ENCODE measurements around the gene CLK1.

GRCh38 chr2:200810998-200811332 lies 53.5 kb downstream of the CLK1 start:
- TF ChIP-seq EP300 (IDR thresholded peaks at IDR 0.05; ENCODE audit: borderline replicate concordance in 1 of 2, low read depth in 2 of 2, low read length in 2 of 2) (no peak), POLR2AphosphoS5 (IDR thresholded peaks at IDR 0.05; ENCODE audit: low read depth, low read length) (no peak), CEBPB (IDR thresholded peaks at IDR 0.05; ENCODE audit: low read depth, low read length) (no peak)

Data from H1 (cell line).